Uterus (tissue), 4 donors: Measurements from ENCODE around the gene CASP8AP2. TPM values are rescaled to one million over a fixed set of nuclear protein-coding genes. Genes with fewer than 3 reads are reported as not detected.

Experiments
- DNase-seq, 2 donors: peaks; one replicate each; pipeline ENCODE4 v3.0.0-alpha.2; 2019 to 2020
- H3K27ac ChIP-seq, 2 donors: fragments of 200-600 bp; sonication (generic); 1 replicate in 1 of 2; 2 replicates in 1 of 2; pipeline ENCODE4 v1.5.1; 2016 to 2018
- H3K27me3 ChIP-seq, 2 donors: fragments of 200-600 bp; sonication (generic); one replicate each; pipeline ENCODE4 v1.5.1; 2018 to 2019; ENCODE audit warnings: control low read depth in 1 of 2
- H3K36me3 ChIP-seq, 2 donors: fragments of 200-600 bp; sonication (generic); one replicate each; pipeline ENCODE4 v1.5.1; 2019; ENCODE audit warnings: control low read depth in 1 of 2
- H3K4me1 ChIP-seq, 2 donors: fragments of 200-600 bp; sonication (generic); one replicate each; pipeline ENCODE4 v1.5.1; 2018 to 2019; ENCODE audit warnings: control low read depth in 1 of 2
- H3K4me3 ChIP-seq, 2 donors: fragments of 200-600 bp; sonication (generic); 1 replicate in 1 of 2; 2 replicates in 1 of 2; pipeline ENCODE4 v1.5.1; 2018 to 2019; ENCODE audit warnings: mild to moderate bottlenecking in 1 of 2
- H3K9me3 ChIP-seq, 2 donors: fragments of 200-600 bp; sonication (generic); one replicate each; pipeline ENCODE4 v1.5.1; 2019; ENCODE audit warnings: control low read depth in 1 of 2
- POLR2A ChIP-seq, 2 donors: fragments of 450-650 bp; IDR thresholded peaks; one replicate each; pipeline ENCODE4 v1.6.1; 2016; ENCODE audit warnings: antibody characterized with exemption in 2 of 2, mild to moderate bottlenecking in 1 of 2, moderate library complexity in 1 of 2
- intact Hi-C: fragments of 100-400 bp; cut with DNase I; formaldehyde crosslinking; loops from one replicate; pipeline ENCODE4 v1.15.1; 2023; ENCODE audit warnings: low total_unique reads
- total RNA-seq, 4 donors: library from RNA; depleted of rRNA in 3 of 4; stranded (reverse); fragments of >200 nt in 3 of 4; gene quantifications; one replicate each; pipeline versions ENCODE4 v1.1.0 to v1.2.4, GENCODE V29; 2014 to 2023
- TF ChIP-seq, protein P1 (sequence below), 4 experiments: fragments of 200-600 bp in 2 of 4; fragments of 450-650 bp in 2 of 4; sonication (generic) in 2 of 4; IDR thresholded peaks; one replicate each; pipeline ENCODE4 v1.5.1; 2016 to 2019; ENCODE audit warnings: antibody characterized with exemption in 4 of 4, mild to moderate bottlenecking in 2 of 4, moderate library complexity in 1 of 4
- donor health status: DM: yes; HTN: yes; CAD: no.

CASP8AP2 gene
- total RNA-seq, 4 donors from 2014 or later: 22.0 to 37.6 (median 29.6) TPM

DNA sequence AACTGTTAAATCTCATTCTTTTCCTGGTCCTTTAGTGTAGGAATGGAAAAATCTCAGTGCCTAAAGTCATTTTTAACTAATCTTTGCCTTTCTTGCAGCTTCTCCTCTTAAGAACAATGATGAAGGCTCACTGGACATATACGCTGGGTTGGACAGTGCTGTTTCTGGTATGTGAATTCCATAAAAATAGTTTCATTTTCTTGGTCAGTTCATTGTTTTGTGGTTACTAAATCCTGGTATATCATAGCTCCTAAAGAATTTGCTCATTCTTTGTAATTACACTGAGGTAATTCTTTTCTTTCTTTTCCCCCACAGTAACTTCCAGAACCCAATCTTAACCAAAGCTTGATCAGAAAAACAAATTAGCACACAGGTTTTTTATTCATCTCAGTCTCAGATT lies 23.4 kb downstream of the CASP8AP2 start:
- intact Hi-C loops: no loop called here
- no peaks in the 10 kb centered on the region for H3K36me3 ChIP-seq
- H3K4me3 ChIP-seq: no peak overlapping the region
- no peak overlapping the region for H3K27ac ChIP-seq
- H3K4me1 ChIP-seq: no peaks in the 10 kb centered on the region
- DNase-seq: no peak
- no peaks in the 10 kb centered on the region for H3K9me3 ChIP-seq
- TF ChIP-seq POLR2A (IDR thresholded peaks at IDR 0.05): no peak
- TF ChIP-seq, protein P1, sequence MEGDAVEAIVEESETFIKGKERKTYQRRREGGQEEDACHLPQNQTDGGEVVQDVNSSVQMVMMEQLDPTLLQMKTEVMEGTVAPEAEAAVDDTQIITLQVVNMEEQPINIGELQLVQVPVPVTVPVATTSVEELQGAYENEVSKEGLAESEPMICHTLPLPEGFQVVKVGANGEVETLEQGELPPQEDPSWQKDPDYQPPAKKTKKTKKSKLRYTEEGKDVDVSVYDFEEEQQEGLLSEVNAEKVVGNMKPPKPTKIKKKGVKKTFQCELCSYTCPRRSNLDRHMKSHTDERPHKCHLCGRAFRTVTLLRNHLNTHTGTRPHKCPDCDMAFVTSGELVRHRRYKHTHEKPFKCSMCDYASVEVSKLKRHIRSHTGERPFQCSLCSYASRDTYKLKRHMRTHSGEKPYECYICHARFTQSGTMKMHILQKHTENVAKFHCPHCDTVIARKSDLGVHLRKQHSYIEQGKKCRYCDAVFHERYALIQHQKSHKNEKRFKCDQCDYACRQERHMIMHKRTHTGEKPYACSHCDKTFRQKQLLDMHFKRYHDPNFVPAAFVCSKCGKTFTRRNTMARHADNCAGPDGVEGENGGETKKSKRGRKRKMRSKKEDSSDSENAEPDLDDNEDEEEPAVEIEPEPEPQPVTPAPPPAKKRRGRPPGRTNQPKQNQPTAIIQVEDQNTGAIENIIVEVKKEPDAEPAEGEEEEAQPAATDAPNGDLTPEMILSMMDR (IDR thresholded peaks at IDR 0.05): no peak
- no peaks in the 10 kb centered on the region for H3K27me3 ChIP-seq

GRCh38 chr6:89858041-89858440 lies 28.4 kb downstream of the CASP8AP2 start:
- no peak for DNase-seq
- intact Hi-C loops: no loop called here
- H3K36me3 ChIP-seq: no peaks in the 10 kb centered on the region

GRCh38 chr6:89859744-89860143 lies 30.1 kb downstream of the CASP8AP2 start:
- Histone ChIP-seq H3K9me3 (no peaks in the 10 kb centered on the region), H3K27ac (no peak overlapping the region), H3K36me3 (no peaks in the 10 kb centered on the region), H3K27me3 (no peaks in the 10 kb centered on the region), H3K4me1 (no peaks in the 10 kb centered on the region), H3K4me3 (no peak overlapping the region)
- no peak for DNase-seq
- intact Hi-C loops: no loop called here
- no peak for TF ChIP-seq POLR2A (IDR thresholded peaks at IDR 0.05)
- TF ChIP-seq, protein P1 (IDR thresholded peaks at IDR 0.05): no peak

More at GRCh38 chr6:89858041-89858440, 28.4 kb downstream of the CASP8AP2 start:
- Histone ChIP-seq H3K27me3 (no peaks in the 10 kb centered on the region), H3K27ac (no peak overlapping the region), H3K4me1 (no peaks in the 10 kb centered on the region), H3K4me3 (no peak overlapping the region), H3K9me3 (no peaks in the 10 kb centered on the region)
- TF ChIP-seq, protein P1 (IDR thresholded peaks at IDR 0.05): no peak
- TF ChIP-seq POLR2A (IDR thresholded peaks at IDR 0.05): no peak

- Histone ChIP-seq H3K4me1 (no peaks in the 10 kb centered on the region), H3K36me3 (no peaks in the 10 kb centered on the region), H3K27ac (no peak overlapping the region), H3K4me3 (no peak overlapping the region), H3K9me3 (no peaks in the 10 kb centered on the region), H3K27me3 (no peaks in the 10 kb centered on the region)
- DNase-seq: no peak
- intact Hi-C loops: no loop called here
- TF ChIP-seq POLR2A (IDR thresholded peaks at IDR 0.05): no peak
- TF ChIP-seq, protein P1 (IDR thresholded peaks at IDR 0.05): no peak
Observed at GRCh38 chr6:89862273-89862672, 32.6 kb downstream of the CASP8AP2 start.

GRCh38 chr6:89862698-89863097 lies 33.0 kb downstream of the CASP8AP2 start:
- Histone ChIP-seq H3K27ac (no peak overlapping the region), H3K36me3 (no peaks in the 10 kb centered on the region), H3K4me1 (no peaks in the 10 kb centered on the region), H3K27me3 (no peaks in the 10 kb centered on the region), H3K9me3 (no peaks in the 10 kb centered on the region), H3K4me3 (no peak overlapping the region)
- intact Hi-C loops: no loop called here
- TF ChIP-seq, protein P1 (IDR thresholded peaks at IDR 0.05): no peak
- TF ChIP-seq POLR2A (IDR thresholded peaks at IDR 0.05): no peak
- DNase-seq: no peak
